HepG2 (cell line): ENCODE measurements around the gene PTGS2.

Source experiments
- FOSL1 ChIP-seq: sonication (generic); formaldehyde crosslinking; IDR thresholded peaks from 2 replicates; pipeline ENCODE4 v1.9.0; 2021; ENCODE audit warnings: missing genetic modification reagents, borderline replicate concordance
- MYC ChIP-seq: sonication (generic); formaldehyde crosslinking; IDR thresholded peaks from 2 replicates; pipeline ENCODE4 v1.9.0; 2021; ENCODE audit warnings: missing genetic modification reagents, borderline replicate concordance
- POLR2AphosphoS5 ChIP-seq: IDR thresholded peaks from 2 replicates; pipeline ENCODE4 v1.6.1; 2012; ENCODE audit warnings: low read depth, low read length
- SIN3A ChIP-seq: IDR thresholded peaks from 2 replicates; pipeline ENCODE4 v1.6.1; 2011; ENCODE audit warnings: low read depth, mild to moderate bottlenecking, control low read depth, low read length, borderline replicate concordance
- TRIM24 ChIP-seq: sonication (generic); formaldehyde crosslinking; IDR thresholded peaks from 2 replicates; pipeline ENCODE4 v1.8.0; 2022; ENCODE audit warnings: mild to moderate bottlenecking, missing genetic modification reagents
- TF ChIP-seq, protein P1 (sequence below): sonication (generic); formaldehyde crosslinking; IDR thresholded peaks from 2 replicates; pipeline ENCODE4 v1.4.0; 2020; ENCODE audit warnings: missing genetic modification reagents, mild to moderate bottlenecking, borderline replicate concordance

DNA sequence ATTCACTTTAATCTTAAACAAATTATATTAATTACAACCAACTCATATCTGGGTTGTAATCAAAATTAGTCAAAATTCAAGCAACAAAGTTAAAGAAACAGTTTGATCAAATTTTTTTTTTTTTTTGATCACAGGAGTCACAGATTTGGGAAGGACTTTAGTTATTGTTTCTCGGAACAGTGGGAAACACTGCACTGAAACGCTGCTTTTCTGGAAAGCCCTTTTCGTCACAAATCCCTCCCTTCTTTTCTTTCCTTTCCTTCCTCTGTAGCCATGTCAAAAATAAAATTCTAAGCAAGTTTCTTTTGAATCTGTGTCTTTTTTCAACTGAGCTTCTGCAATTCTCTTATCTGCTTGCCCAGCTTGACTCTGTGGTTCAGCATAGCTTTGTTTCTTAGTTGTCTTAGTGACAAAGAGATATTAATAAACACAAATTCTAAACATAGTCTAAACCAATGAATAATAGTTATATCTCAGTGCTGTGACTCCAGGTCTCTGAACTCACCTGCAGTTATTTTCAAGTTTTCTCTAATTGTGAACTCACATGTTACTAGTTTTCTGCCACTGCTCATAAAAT, 53.8 kb downstream of the PTGS2 start:
- no peak for TF ChIP-seq SIN3A
- TF ChIP-seq FOSL1 (CRISPR knock-in tag) = no peak
- no peak for TF ChIP-seq POLR2AphosphoS5
- no peak for TF ChIP-seq MYC (CRISPR knock-in tag)
- TF ChIP-seq, protein P1, sequence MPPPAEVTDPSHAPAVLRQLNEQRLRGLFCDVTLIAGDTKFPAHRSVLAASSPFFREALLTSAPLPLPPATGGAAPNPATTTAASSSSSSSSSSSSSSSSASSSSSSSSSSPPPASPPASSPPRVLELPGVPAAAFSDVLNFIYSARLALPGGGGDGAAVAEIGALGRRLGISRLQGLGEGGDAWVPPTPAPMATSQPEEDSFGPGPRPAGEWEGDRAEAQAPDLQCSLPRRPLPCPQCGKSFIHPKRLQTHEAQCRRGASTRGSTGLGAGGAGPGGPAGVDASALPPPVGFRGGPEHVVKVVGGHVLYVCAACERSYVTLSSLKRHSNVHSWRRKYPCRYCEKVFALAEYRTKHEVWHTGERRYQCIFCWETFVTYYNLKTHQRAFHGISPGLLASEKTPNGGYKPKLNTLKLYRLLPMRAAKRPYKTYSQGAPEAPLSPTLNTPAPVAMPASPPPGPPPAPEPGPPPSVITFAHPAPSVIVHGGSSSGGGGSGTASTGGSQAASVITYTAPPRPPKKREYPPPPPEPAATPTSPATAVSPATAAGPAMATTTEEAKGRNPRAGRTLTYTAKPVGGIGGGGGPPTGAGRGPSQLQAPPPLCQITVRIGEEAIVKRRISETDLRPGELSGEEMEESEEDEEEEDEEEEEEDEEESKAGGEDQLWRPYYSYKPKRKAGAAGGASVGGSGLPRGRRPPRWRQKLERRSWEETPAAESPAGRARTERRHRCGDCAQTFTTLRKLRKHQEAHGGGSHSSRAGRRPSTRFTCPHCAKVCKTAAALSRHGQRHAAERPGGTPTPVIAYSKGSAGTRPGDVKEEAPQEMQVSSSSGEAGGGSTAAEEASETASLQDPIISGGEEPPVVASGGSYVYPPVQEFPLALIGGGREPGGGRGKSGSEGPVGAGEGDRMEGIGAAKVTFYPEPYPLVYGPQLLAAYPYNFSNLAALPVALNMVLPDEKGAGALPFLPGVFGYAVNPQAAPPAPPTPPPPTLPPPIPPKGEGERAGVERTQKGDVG = no peak
- TF ChIP-seq TRIM24 (CRISPR knock-in tag) = no peak
